ENCODE results near the gene PDE4DIP.
"Not testable (repeated sequence)": the region's sequence is repeated elsewhere in the genome, so short reads cannot be mapped to it uniquely, and the experiment has no call there.

The PDE4DIP gene

DNA sequence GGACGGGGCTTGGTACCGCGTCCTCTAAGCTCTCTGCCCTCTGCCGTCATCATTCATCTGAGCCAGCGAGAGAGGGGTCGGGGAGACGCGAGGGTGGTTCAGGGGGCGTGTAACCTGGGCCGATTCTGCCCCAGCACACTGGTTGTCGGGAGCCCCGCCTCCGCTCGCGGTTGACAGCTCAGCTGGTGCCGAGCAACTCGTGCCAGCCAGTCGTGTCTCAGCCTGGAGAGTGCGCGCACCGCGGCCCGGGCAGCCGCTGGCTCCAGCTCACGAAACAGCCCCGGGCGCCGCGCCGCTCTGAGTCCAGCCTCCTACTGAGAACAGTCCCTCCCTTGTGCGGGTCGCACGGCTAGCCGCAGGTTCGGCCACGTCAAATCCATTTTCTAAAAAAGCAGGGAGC, at the start of gene PDE4DIP:
Gene PDE4DIP, plus strand, starts transcription at position 209 of the 400 bp plus-strand sequence. CDS start 347 bp downstream, outside the sequence.
- not testable (repeated sequence) for H3K27me3 ChIP-seq (ENCODE audit: insufficient read depth, insufficient read length); DNase-seq (ENCODE audit: low read depth, low spot score); H3K9ac ChIP-seq (ENCODE audit: insufficient read length, low read depth); H3K36me3 ChIP-seq (ENCODE audit: insufficient read depth, insufficient read length, low read length); H3K9me3 ChIP-seq (ENCODE audit: insufficient read depth, low read length); H3K4me3 ChIP-seq (ENCODE audit: insufficient read length, low read depth); H3K4me1 ChIP-seq (ENCODE audit: insufficient read depth, insufficient read length)

DNA sequence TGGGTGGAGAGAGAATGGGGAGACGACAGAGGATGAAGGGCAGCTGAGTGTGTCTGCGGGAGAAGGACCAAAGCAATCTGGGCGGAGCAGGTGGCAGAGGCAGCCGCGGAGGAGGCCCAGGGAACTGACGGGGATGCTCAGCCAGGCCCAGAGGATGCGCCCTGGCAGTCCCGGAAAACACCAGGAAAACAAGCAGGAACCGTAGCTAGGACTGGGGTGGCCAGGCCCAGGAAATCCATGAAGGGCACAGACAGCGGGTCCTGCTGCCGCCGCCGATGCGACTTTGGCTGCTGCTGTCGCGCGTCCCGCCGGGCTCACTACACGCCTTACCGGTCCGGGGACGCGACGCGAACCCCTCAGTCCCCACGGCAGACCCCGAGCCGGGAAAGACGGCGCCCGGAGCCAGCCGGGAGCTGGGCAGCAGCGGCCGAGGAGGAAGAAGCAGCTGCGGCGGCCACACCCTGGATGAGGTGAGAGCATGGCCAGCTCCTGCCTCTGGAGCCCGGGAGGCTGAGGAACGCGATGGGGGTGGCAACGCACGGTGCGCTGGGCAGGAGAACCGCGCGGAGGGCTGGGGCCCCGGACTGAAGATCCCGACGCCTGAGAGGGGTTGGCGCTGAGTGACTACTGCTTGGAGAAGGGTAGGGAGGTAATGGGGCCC, 35.8 kb upstream of the PDE4DIP start:
- H3K9me3 ChIP-seq (ENCODE audit: insufficient read depth, low read length); H3K36me3 ChIP-seq (ENCODE audit: insufficient read depth, insufficient read length, low read length); H3K9ac ChIP-seq (ENCODE audit: insufficient read length, low read depth); H3K27me3 ChIP-seq (ENCODE audit: insufficient read depth, insufficient read length); H3K4me3 ChIP-seq (ENCODE audit: insufficient read length, low read depth); H3K4me1 ChIP-seq (ENCODE audit: insufficient read depth, insufficient read length); DNase-seq (ENCODE audit: low read depth, low spot score): not testable (repeated sequence)

DNA sequence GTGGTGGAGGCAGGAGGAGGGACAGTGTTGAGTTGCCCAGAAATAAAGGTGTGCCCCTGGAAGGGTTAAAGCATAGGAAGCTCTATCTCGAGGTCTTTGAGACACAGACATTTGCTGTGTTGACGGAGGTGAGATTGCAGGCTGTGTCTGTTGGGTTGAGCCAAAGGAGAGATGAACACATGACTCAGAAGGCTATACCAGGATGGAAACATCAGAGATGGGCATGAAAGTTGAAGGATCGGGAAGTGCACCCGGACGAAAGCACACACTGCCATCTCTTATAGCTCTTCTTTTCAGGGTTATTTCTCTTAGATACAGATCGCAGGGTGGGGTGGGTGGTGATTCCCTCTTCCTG, 35.3 kb upstream of the PDE4DIP start:
- not testable (repeated sequence) for H3K4me1 ChIP-seq (ENCODE audit: insufficient read depth, insufficient read length); H3K27me3 ChIP-seq (ENCODE audit: insufficient read depth, insufficient read length); H3K9ac ChIP-seq (ENCODE audit: insufficient read length, low read depth); H3K36me3 ChIP-seq (ENCODE audit: insufficient read depth, insufficient read length, low read length); H3K9me3 ChIP-seq (ENCODE audit: insufficient read depth, low read length); DNase-seq (ENCODE audit: low read depth, low spot score); H3K4me3 ChIP-seq (ENCODE audit: insufficient read length, low read depth)

DNA sequence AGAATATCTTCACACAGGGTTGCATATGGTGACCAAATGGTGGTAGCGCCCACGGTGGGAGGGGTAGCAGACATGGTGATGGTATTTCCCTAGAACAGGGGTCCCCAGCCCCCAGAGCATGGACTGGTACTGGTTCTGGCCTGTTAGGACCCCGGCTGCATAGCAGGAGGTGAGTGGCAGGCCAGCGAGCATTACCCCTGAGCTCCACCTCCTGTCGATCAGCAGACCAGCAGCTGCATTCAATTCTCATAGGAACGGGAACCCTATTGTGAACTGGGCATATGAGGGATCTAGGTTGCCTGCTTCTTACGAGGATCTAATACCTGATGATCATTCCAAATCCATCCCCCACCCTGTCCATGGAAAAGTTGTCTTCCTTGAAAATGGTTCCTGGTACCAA, 22.0 kb upstream of the PDE4DIP start:
- H3K4me1 ChIP-seq (ENCODE audit: insufficient read depth, insufficient read length); H3K4me3 ChIP-seq (ENCODE audit: insufficient read length, low read depth); DNase-seq (ENCODE audit: low read depth, low spot score); H3K36me3 ChIP-seq (ENCODE audit: insufficient read depth, insufficient read length, low read length); H3K27me3 ChIP-seq (ENCODE audit: insufficient read depth, insufficient read length); H3K9me3 ChIP-seq (ENCODE audit: insufficient read depth, low read length); H3K9ac ChIP-seq (ENCODE audit: insufficient read length, low read depth): not testable (repeated sequence)

DNA sequence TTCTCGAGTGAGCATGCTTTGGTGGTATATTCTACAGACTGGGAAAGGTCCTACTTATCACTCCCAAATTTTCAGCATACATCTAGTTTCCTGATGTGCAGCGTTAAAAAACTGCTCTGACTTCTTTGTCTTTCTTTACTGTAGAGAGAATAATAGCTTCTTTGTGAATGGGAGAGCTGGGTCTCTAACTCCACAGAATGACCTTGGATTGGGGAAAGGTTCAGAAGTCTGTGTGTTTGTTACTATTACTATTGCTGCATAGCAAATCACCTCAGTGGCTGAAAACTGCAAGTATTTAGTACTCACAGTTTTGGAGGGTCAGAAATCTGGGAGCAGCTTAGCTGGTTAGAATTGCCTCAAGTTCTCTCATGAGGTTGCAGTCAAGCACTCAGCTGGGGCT, 20.4 kb upstream of the PDE4DIP start:
- DNase-seq (ENCODE audit: low read depth, low spot score); H3K9ac ChIP-seq (ENCODE audit: insufficient read length, low read depth); H3K36me3 ChIP-seq (ENCODE audit: insufficient read depth, insufficient read length, low read length); H3K27me3 ChIP-seq (ENCODE audit: insufficient read depth, insufficient read length); H3K9me3 ChIP-seq (ENCODE audit: insufficient read depth, low read length); H3K4me3 ChIP-seq (ENCODE audit: insufficient read length, low read depth); H3K4me1 ChIP-seq (ENCODE audit: insufficient read depth, insufficient read length): not testable (repeated sequence)

DNA sequence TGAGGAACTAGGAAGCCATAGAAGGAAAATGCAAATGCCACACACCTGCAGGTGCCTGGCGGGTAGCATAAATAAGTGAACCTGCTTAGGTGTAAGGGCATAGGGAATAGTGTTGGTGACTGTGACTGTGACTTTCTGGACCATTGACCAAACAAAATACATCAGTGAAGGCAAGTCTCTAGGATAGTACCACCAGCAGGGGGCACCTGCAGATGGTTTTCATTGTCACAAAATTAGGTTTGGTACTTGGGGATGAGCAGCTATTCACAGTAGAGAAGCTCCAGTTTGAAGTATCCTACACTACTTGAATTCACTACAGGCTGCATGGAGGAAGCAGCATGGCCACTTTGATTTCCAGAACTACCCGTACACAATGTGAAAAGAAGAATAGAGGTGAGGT, 19.2 kb upstream of the PDE4DIP start:
- H3K9me3 ChIP-seq (ENCODE audit: insufficient read depth, low read length); H3K9ac ChIP-seq (ENCODE audit: insufficient read length, low read depth); H3K4me3 ChIP-seq (ENCODE audit: insufficient read length, low read depth); H3K4me1 ChIP-seq (ENCODE audit: insufficient read depth, insufficient read length); H3K27me3 ChIP-seq (ENCODE audit: insufficient read depth, insufficient read length); DNase-seq (ENCODE audit: low read depth, low spot score); H3K36me3 ChIP-seq (ENCODE audit: insufficient read depth, insufficient read length, low read length): not testable (repeated sequence)

DNA sequence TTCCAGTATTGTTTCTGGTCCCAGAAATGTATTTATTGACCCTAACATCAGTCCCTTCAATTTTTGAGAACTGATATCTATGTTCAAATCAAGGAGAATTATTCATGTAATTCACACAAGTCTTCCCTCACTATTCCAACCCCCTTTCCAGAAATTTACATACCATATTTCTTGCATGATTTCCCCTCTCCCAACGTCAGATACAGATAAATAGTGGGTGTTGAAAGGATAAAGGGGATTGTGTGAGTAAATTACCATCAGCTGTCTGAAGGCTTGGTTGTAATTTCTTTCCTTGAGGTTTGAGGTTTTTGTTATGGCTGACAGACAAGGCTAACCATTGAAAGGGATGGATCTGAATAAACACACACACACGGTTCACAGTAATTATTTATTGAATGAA, 15.7 kb upstream of the PDE4DIP start:
- not testable (repeated sequence) for H3K4me3 ChIP-seq (ENCODE audit: insufficient read length, low read depth); H3K9me3 ChIP-seq (ENCODE audit: insufficient read depth, low read length); H3K36me3 ChIP-seq (ENCODE audit: insufficient read depth, insufficient read length, low read length); H3K4me1 ChIP-seq (ENCODE audit: insufficient read depth, insufficient read length); DNase-seq (ENCODE audit: low read depth, low spot score); H3K9ac ChIP-seq (ENCODE audit: insufficient read length, low read depth); H3K27me3 ChIP-seq (ENCODE audit: insufficient read depth, insufficient read length)

DNA sequence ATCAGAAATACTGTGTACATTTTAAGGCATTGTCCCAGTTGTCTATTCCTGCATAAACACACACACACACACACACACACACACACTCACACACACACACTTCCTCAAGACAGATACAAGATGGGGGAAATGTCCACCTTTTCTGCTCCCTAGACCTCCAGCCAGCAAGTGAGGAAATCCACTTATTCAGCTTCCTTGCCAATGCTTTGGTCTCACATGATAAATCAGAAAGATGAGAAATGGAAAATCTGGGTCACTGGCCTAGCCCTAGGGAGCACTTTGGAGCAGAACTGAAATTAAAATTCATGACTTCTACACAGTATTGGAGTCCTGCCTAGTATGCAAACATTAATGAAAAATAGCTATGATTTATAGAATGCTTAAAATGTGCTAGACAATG, 15.3 kb upstream of the PDE4DIP start:
- H3K36me3 ChIP-seq (ENCODE audit: insufficient read depth, insufficient read length, low read length); H3K9me3 ChIP-seq (ENCODE audit: insufficient read depth, low read length); H3K4me1 ChIP-seq (ENCODE audit: insufficient read depth, insufficient read length); DNase-seq (ENCODE audit: low read depth, low spot score); H3K27me3 ChIP-seq (ENCODE audit: insufficient read depth, insufficient read length); H3K4me3 ChIP-seq (ENCODE audit: insufficient read length, low read depth); H3K9ac ChIP-seq (ENCODE audit: insufficient read length, low read depth): not testable (repeated sequence)

DNA sequence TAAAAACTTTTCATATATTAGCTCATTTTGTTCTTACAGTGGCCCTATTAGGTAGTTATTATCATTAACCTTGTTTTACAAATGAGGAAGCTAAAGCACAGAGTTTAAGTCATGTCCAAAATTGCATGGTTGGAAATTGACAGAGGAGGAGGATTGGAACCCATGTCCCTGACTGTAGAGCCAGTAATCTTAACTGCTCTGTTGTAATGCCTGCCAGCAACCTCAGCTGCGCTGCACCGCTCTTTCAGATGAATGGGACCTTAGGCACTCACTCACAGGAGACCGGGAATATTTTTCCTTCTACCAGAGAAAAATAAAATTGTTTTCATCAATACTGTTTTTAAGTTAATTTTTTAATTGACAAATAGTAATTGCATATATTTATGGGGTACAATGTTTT, 14.9 kb upstream of the PDE4DIP start:
- DNase-seq (ENCODE audit: low read depth, low spot score); H3K27me3 ChIP-seq (ENCODE audit: insufficient read depth, insufficient read length): not testable (repeated sequence)

DNA sequence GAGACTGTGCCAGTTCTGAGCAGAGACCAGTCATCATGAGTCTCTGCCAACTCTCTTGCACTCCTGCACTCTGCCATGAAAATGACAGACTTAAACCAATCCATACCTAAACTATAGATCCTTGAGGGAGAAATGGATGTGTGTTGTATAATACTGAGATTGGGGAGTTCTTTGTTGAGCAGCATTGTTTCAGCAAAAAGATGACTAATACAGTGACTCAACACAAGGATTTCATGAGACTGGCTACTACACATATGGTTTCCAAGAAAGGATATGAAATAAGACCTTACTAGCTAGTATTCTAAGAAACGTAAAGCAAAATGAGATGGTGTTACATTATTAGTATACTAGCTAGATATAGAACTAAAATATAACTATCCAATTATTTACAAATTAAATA, 3.0 kb upstream of the PDE4DIP start:
- not testable (repeated sequence) for H3K4me3 ChIP-seq (ENCODE audit: insufficient read length, low read depth)

More for the DNA sequence above, 14.9 kb upstream of the PDE4DIP start:
- not testable (repeated sequence) for H3K4me3 ChIP-seq (ENCODE audit: insufficient read length, low read depth); H3K9me3 ChIP-seq (ENCODE audit: insufficient read depth, low read length); H3K4me1 ChIP-seq (ENCODE audit: insufficient read depth, insufficient read length); H3K9ac ChIP-seq (ENCODE audit: insufficient read length, low read depth); H3K36me3 ChIP-seq (ENCODE audit: insufficient read depth, insufficient read length, low read length)

DNA sequence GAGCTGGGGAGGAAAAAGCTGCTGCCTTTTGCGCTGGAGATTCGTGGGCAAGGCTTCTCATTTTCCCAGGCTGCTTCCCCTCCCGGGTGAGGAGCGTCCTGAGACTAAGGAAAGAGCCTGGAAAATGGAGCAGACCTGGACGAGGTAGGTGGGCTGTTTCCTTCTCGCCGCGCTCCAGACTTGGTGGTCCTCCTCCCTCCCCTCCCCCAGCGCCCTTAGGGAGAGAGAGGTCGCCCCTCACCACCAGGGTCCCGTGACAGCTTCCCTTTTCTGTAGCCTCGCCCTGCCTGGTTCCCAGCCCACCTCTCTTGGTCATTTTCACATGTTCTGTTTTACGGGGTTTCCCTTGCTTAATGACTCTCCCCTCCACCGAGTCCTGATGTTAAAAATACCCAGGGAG, 423 bp downstream of the PDE4DIP start:
- not testable (repeated sequence) for H3K4me1 ChIP-seq (ENCODE audit: insufficient read depth, insufficient read length); H3K4me3 ChIP-seq (ENCODE audit: insufficient read length, low read depth); H3K36me3 ChIP-seq (ENCODE audit: insufficient read depth, insufficient read length, low read length); H3K9ac ChIP-seq (ENCODE audit: insufficient read length, low read depth); H3K9me3 ChIP-seq (ENCODE audit: insufficient read depth, low read length); H3K27me3 ChIP-seq (ENCODE audit: insufficient read depth, insufficient read length); DNase-seq (ENCODE audit: low read depth, low spot score)

More for the DNA sequence above, 3.0 kb upstream of the PDE4DIP start:
- not testable (repeated sequence) for H3K27me3 ChIP-seq (ENCODE audit: insufficient read depth, insufficient read length); H3K9me3 ChIP-seq (ENCODE audit: insufficient read depth, low read length); H3K36me3 ChIP-seq (ENCODE audit: insufficient read depth, insufficient read length, low read length); H3K9ac ChIP-seq (ENCODE audit: insufficient read length, low read depth); DNase-seq (ENCODE audit: low read depth, low spot score); H3K4me1 ChIP-seq (ENCODE audit: insufficient read depth, insufficient read length)

DNA sequence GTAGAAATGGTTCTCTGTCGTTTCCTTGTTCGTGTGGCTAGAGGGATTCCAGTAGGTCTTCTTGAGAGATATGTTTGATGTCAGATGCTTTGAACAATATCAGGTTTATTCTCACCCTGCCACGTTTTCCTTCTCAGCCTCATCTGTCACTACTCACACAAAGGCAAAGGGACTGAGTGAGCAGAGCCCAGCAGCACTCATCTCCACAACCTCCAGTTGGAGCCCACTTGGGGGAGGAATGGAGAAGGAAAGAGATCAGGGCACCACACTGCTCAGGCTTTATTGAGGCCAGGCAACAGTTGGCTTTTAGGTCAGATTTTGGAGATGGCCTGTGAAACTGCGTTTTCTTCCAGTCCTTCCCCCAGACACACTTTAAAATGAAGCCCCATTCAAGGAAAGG, 840 bp downstream of the PDE4DIP start:
- H3K9me3 ChIP-seq (ENCODE audit: insufficient read depth, low read length); H3K4me1 ChIP-seq (ENCODE audit: insufficient read depth, insufficient read length); H3K27me3 ChIP-seq (ENCODE audit: insufficient read depth, insufficient read length); H3K9ac ChIP-seq (ENCODE audit: insufficient read length, low read depth); H3K4me3 ChIP-seq (ENCODE audit: insufficient read length, low read depth); H3K36me3 ChIP-seq (ENCODE audit: insufficient read depth, insufficient read length, low read length); DNase-seq (ENCODE audit: low read depth, low spot score): not testable (repeated sequence)

Measured in NT2/D1 (cell line).